Mesenchymal stem cell (in vitro differentiated cells and primary cell): Measurements from ENCODE around the gene NDUFS7.
A peak's percentile ranks its signal among the peaks of the same experiment; 100 is the strongest.

Experiments
- DNase-seq: peaks from one replicate; pipeline ENCODE4 v3.0.0-alpha.2; 2013
- H2AFZ ChIP-seq: one replicate; pipeline ENCODE4 v1.6.1; 2013; ENCODE audit warnings: low read depth, mild to moderate bottlenecking, control low read depth, inconsistent platforms, low read length, moderate library complexity
- H2AK5ac ChIP-seq: 2 replicates; pipeline ENCODE4 v1.6.1; 2013; ENCODE audit warnings: low read length, moderate library complexity, mild to moderate bottlenecking, inconsistent platforms; ENCODE audit not compliant: severe bottlenecking
- H2BK120ac ChIP-seq: one replicate; pipeline ENCODE4 v1.6.1; 2013; ENCODE audit warnings: low read depth, mild to moderate bottlenecking, inconsistent platforms, low read length, moderate library complexity
- H2BK12ac ChIP-seq, 2 experiments: one replicate each; pipeline ENCODE4 v1.6.1; 2013; ENCODE audit warnings: inconsistent platforms in 2 of 2, low read length in 2 of 2, mild to moderate bottlenecking in 2 of 2, moderate library complexity in 2 of 2, control low read depth in 1 of 2
- H2BK15ac ChIP-seq: one replicate; pipeline ENCODE4 v1.6.1; 2013; ENCODE audit warnings: mild to moderate bottlenecking, low read depth, inconsistent platforms; ENCODE audit not compliant: poor library complexity, severe bottlenecking
- H2BK5ac ChIP-seq: 2 replicates; pipeline ENCODE4 v1.6.1; 2013; ENCODE audit warnings: low read depth, mild to moderate bottlenecking, low read length, control low read depth, inconsistent platforms; ENCODE audit not compliant: poor library complexity, severe bottlenecking
- H3K14ac ChIP-seq, 2 experiments: one replicate each; pipeline ENCODE4 v1.6.1; 2013; ENCODE audit warnings: inconsistent platforms in 2 of 2, low read length in 2 of 2, control low read depth in 1 of 2, mild to moderate bottlenecking in 1 of 2, moderate library complexity in 1 of 2
- H3K18ac ChIP-seq, 2 experiments: one replicate each; pipeline ENCODE4 v1.6.1; 2013; ENCODE audit warnings: inconsistent platforms in 2 of 2, low read length in 2 of 2, control low read depth in 1 of 2, low read depth in 1 of 2, mild to moderate bottlenecking in 1 of 2
- H3K23ac ChIP-seq, 2 experiments: one replicate each; pipeline ENCODE4 v1.6.1; 2013; ENCODE audit warnings: inconsistent platforms in 2 of 2, low read length in 2 of 2, mild to moderate bottlenecking in 2 of 2, moderate library complexity in 2 of 2, control low read depth in 1 of 2
- H3K27ac ChIP-seq: 2 replicates; pipeline ENCODE4 v1.5.1; 2013; ENCODE audit warnings: mild to moderate bottlenecking, moderate library complexity, low read length, control low read depth, inconsistent platforms; ENCODE audit not compliant: poor library complexity, severe bottlenecking
- H3K27me3 ChIP-seq, 2 experiments: 2 replicates each; pipeline versions ENCODE4 v1.6.1 to v1.7.0; 2013; ENCODE audit warnings: low read length in 2 of 2, mild to moderate bottlenecking in 2 of 2, moderate library complexity in 2 of 2, control low read depth in 1 of 2, inconsistent platforms in 1 of 2; ENCODE audit not compliant: control insufficient read depth in 1 of 2, insufficient read depth in 1 of 2
- H3K36me3 ChIP-seq, 2 experiments: 2 replicates each; pipeline versions ENCODE4 v1.6.1 to v1.7.0; 2013; ENCODE audit warnings: low read length in 2 of 2, control low read depth in 1 of 2, inconsistent platforms in 1 of 2, low read depth in 1 of 2, mild to moderate bottlenecking in 1 of 2; ENCODE audit not compliant: insufficient read depth in 2 of 2, control insufficient read depth in 1 of 2
- H3K4ac ChIP-seq, 2 experiments: one replicate each; pipeline ENCODE4 v1.6.1; 2013; ENCODE audit warnings: inconsistent platforms in 2 of 2, low read length in 2 of 2, mild to moderate bottlenecking in 2 of 2, moderate library complexity in 2 of 2, control low read depth in 1 of 2, low read depth in 1 of 2
- H3K4me1 ChIP-seq: 2 replicates; pipeline ENCODE4 v1.6.1; 2013; ENCODE audit warnings: low read depth, low read length, control low read depth; ENCODE audit not compliant: control insufficient read depth, insufficient read depth
- H3K4me2 ChIP-seq: 2 replicates; pipeline ENCODE4 v1.6.1; 2013; ENCODE audit warnings: low read length, mild to moderate bottlenecking, inconsistent platforms; ENCODE audit not compliant: poor library complexity, severe bottlenecking
- H3K4me3 ChIP-seq, 2 experiments: 2 replicates each; pipeline versions ENCODE4 v1.5.1 to v1.7.0; 2013; ENCODE audit warnings: low read length in 2 of 2, mild to moderate bottlenecking in 2 of 2, control low read depth in 1 of 2, low read depth in 1 of 2; ENCODE audit not compliant: insufficient read depth in 1 of 2
- H3K79me1 ChIP-seq: replicated peaks from 2 replicates; pipeline ENCODE4 v1.6.1; 2013; ENCODE audit warnings: mild to moderate bottlenecking, control low read depth, low read length, inconsistent platforms; ENCODE audit not compliant: poor library complexity, severe bottlenecking
- H3K9ac ChIP-seq: 2 replicates; pipeline ENCODE4 v1.7.0; 2013; ENCODE audit warnings: mild to moderate bottlenecking, low read length, moderate library complexity
- H3K9me3 ChIP-seq: 2 replicates; pipeline ENCODE4 v1.7.0; 2013; ENCODE audit warnings: mild to moderate bottlenecking, low read length; ENCODE audit not compliant: control insufficient read depth
- H4K8ac ChIP-seq: one replicate; pipeline ENCODE4 v1.6.1; 2013; ENCODE audit warnings: inconsistent platforms, mild to moderate bottlenecking, low read length, moderate library complexity
- H4K91ac ChIP-seq: one replicate; pipeline ENCODE4 v1.6.1; 2013; ENCODE audit warnings: mild to moderate bottlenecking, low read length, inconsistent platforms
- WGBS: methylation state at CpG from one replicate; pipeline ENCODE4 v1.1.7; 2013; ENCODE audit warnings: mixed read lengths; 5-methylcytosine and 5-hydroxymethylcytosine counted together

Gene NDUFS7

DNA sequence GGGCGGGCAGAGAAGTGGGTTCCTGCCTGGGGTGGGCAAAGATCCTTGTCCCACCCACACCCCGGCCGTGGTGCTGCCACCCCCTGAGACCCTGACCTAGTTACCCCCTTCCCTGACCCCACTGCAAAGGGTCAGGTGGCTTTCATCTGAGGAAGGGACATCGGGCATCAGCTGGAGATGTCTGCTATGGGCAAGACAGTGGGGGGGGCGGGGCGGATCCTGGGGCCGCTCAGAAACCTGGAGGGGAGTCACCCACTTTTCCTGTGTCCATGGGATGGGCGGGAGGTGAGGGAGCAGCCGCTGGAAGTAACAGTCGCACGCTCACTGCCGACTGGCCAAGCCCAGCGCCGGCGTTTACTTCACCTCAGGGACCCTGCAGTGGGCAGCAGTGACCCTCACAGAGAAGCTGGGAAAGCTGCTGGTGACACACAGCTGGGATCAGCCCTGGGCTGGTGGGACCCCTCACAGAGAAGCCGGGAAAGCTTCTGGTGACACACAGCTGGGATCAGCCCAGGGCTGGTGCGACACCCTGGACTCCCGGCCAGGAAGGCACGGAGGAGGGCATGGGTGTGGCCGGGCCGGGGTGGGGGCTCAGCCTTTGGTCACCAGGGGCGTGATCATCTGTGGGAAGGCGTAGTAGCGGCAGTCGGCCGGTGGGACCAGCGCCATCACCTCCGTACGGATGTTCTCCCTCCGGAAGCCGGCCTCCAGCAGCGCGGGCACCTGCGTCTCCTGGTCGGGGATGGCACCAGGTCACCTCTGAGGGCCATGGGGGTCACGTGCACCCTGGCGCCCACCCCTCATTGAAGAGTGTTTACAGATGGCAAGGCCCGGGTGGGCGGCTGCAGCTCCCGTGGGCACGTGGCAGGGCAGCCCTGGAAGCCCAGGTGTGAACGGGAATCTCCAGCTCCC lies 13.3 kb downstream of the NDUFS7 start:
- H3K4me3 ChIP-seq: no peak overlapping the region

DNA sequence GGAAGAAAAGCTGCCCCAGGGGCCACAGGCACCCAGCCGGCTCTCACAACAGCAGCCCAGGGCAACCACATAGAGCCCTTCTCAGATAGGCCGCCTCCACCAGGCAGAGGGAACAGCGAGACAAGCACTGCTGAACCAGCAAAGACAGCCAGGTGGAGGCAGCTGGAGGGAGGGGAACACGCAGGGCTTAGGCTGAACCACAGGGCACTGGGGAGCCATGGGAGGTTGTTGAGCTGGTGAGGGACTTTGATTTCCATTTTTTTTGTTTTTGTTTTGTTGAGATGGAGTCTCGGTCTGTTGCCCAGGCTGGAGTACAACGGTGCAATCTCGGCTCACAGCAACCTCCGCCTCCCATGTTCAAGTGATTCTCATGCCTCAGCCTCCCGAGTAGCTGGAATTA lies 14.1 kb downstream of the NDUFS7 start:
- no peaks in the 10 kb centered on the region for H3K27me3 ChIP-seq
- H3K9me3 ChIP-seq: no peaks in the 10 kb centered on the region
- peaks cover 10% of the 10 kb centered on the region for H3K79me1 ChIP-seq
- H2BK5ac ChIP-seq: no peak overlapping the region
- no peak overlapping the region for H3K18ac ChIP-seq
- H2BK15ac ChIP-seq: no peak overlapping the region
- DNase-seq: no peak
- H3K4me1 ChIP-seq: peaks cover 42% of the 10 kb centered on the region
- no peak overlapping the region for H3K23ac ChIP-seq
- H3K36me3 ChIP-seq: peaks cover 10 to 54% of the 10 kb centered on the region in 2 experiments
- H3K9ac ChIP-seq: no peak overlapping the region
- H3K14ac ChIP-seq: no peak overlapping the region
- WGBS: 96% methylated on average over 9 of the region's 9 CpGs
- no peak overlapping the region for H2AFZ ChIP-seq
- no peak overlapping the region for H2BK12ac ChIP-seq
- H3K4ac ChIP-seq: no peak overlapping the region
- no peak overlapping the region for H2BK120ac ChIP-seq
- no peak overlapping the region for H3K27ac ChIP-seq
- H4K91ac ChIP-seq: no peak overlapping the region
- H4K8ac ChIP-seq: no peak overlapping the region
- H2AK5ac ChIP-seq: no peak overlapping the region
- H3K4me2 ChIP-seq: no peak overlapping the region
- no peak overlapping the region for H3K4me3 ChIP-seq

More for the DNA sequence above, 13.3 kb downstream of the NDUFS7 start:
- Histone ChIP-seq H3K4me2 (no peak overlapping the region), H3K14ac (no peak overlapping the region), H2BK15ac (no peak overlapping the region), H2AFZ (no peak overlapping the region), H3K79me1 (peaks cover 10% of the 10 kb centered on the region), H2BK5ac (no peak overlapping the region), H3K9ac (no peak overlapping the region), H3K9me3 (no peaks in the 10 kb centered on the region), H2AK5ac (no peak overlapping the region), H3K18ac (no peak overlapping the region), H4K8ac (no peak overlapping the region), H4K91ac (peak overlapping the region; percentile 21), H3K36me3 (peaks cover 14 to 61% of the 10 kb centered on the region in 2 experiments), H3K27ac (no peak overlapping the region), H3K4ac (no peak overlapping the region), H2BK12ac (no peak overlapping the region), H3K27me3 (no peaks in the 10 kb centered on the region), H3K4me1 (peaks cover 36% of the 10 kb centered on the region), H3K23ac (no peak overlapping the region), H2BK120ac (no peak overlapping the region)
- no peak for DNase-seq
- 92% methylated on average over 39 of the region's 42 CpGs for whole genome bisulfite sequencing

DNA sequence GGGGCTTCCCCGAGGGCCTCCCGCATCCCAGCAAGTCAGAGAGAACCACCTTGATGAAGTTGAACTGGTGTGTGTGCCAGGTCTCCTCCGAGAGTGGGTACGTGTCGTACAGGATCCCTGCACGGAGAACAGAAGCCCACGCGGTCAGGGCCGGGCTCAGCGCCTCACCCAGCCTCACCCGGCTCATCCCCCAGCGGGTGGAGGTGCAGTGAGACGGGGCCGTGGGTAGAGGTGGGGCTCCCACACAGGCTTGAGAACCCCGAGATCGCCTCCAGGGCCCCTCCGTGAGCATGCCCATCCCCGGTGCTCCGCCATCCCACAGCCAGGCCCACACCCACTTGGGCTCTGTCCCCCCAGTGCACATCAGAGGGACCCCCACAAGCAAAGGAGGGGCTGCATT lies 15.4 kb downstream of the NDUFS7 start:
- no peak overlapping the region for H3K4me3 ChIP-seq
- no peak overlapping the region for H3K18ac ChIP-seq
- no peaks in the 10 kb centered on the region for H3K27me3 ChIP-seq
- H3K23ac ChIP-seq: no peak overlapping the region
- peaks cover 44% of the 10 kb centered on the region for H3K4me1 ChIP-seq
- H2BK15ac ChIP-seq: no peak overlapping the region
- H3K9ac ChIP-seq: no peak overlapping the region
- H3K14ac ChIP-seq: no peak overlapping the region
- H2AK5ac ChIP-seq: no peak overlapping the region
- no peak overlapping the region for H3K27ac ChIP-seq
- peaks cover 10% of the 10 kb centered on the region for H3K79me1 ChIP-seq
- H3K4me2 ChIP-seq: no peak overlapping the region
- no peak overlapping the region for H4K8ac ChIP-seq
- no peaks in the 10 kb centered on the region for H3K9me3 ChIP-seq
- no peak overlapping the region for H2BK12ac ChIP-seq
- no peak for DNase-seq
- no peak overlapping the region for H2AFZ ChIP-seq
- H3K4ac ChIP-seq: no peak overlapping the region
- H4K91ac ChIP-seq: no peak overlapping the region
- 97% methylated on average over 19 of the region's 19 CpGs for WGBS
- H2BK120ac ChIP-seq: no peak overlapping the region
- peaks cover 0 to 41% of the 10 kb centered on the region in 2 experiments for H3K36me3 ChIP-seq
- no peak overlapping the region for H2BK5ac ChIP-seq

GRCh38 chr19:1399745-1400144 lies 16.0 kb downstream of the NDUFS7 start:
- no peak overlapping the region for H2BK15ac ChIP-seq
- 97% methylated on average over 15 of the region's 15 CpGs for WGBS
- no peak overlapping the region for H2BK5ac ChIP-seq
- H3K9me3 ChIP-seq: no peaks in the 10 kb centered on the region
- H3K4me1 ChIP-seq: peaks cover 44% of the 10 kb centered on the region
- H2AFZ ChIP-seq: no peak overlapping the region
- no peak overlapping the region for H3K23ac ChIP-seq
- no peak overlapping the region for H3K9ac ChIP-seq
- no peak overlapping the region for H3K14ac ChIP-seq
- no peak overlapping the region for H3K4me3 ChIP-seq
- H3K4me2 ChIP-seq: no peak overlapping the region
- H2BK12ac ChIP-seq: no peak overlapping the region
- no peak overlapping the region for H4K91ac ChIP-seq
- no peak overlapping the region for H3K18ac ChIP-seq
- H3K36me3 ChIP-seq: peaks cover 0 to 35% of the 10 kb centered on the region in 2 experiments
- peaks cover 10% of the 10 kb centered on the region for H3K79me1 ChIP-seq
- H2AK5ac ChIP-seq: no peak overlapping the region
- H2BK120ac ChIP-seq: no peak overlapping the region
- no peak overlapping the region for H3K27ac ChIP-seq
- no peaks in the 10 kb centered on the region for H3K27me3 ChIP-seq
- no peak for DNase-seq
- H3K4ac ChIP-seq: no peak overlapping the region
- H4K8ac ChIP-seq: no peak overlapping the region
